GM04504 (cell line): ENCODE measurements around the gene VAV3.
A peak's percentile ranks its signal among the peaks of the same experiment; 100 is the strongest.
"Not testable (repeated sequence)": the region's sequence is repeated elsewhere in the genome, so short reads cannot be mapped to it uniquely, and the experiment has no call there.

Source experiments
- DNase-seq: peaks from one replicate; pipeline ENCODE4 v3.0.0-alpha.2; 2012; ENCODE audit warnings: low read depth

Gene VAV3

GRCh38 chr1:107965110-107965991 is at the start of gene VAV3:
VAV3 (minus strand) TSS chr1:107965180; CDS start chr1:107964869, 311 bp downstream.
- no peak for DNase-seq

DNA sequence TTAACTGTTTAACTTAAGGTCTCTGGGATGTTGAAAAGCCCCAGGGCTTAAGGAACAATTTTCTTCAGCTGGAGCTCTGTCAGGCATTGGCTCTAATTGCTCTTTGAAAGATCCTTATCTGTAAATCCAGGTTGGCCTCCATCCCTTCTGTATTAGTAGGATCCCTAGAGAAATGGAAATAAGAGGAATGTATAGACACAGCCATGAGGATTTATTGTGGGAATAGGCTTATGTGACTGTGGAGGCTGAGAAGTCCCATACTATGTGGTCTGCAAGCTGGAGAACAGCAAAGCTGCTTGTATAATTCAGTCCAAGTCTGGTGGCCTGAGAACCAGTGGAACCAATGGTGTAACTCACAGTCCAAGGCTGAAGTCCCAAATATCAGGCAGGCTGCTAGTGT is 47.6 kb upstream of the VAV3 start:
- no peak for DNase-seq

- DNase-seq: no peak
Measured at GRCh38 chr1:108011295-108011694, 46.3 kb upstream of the VAV3 start.

DNA sequence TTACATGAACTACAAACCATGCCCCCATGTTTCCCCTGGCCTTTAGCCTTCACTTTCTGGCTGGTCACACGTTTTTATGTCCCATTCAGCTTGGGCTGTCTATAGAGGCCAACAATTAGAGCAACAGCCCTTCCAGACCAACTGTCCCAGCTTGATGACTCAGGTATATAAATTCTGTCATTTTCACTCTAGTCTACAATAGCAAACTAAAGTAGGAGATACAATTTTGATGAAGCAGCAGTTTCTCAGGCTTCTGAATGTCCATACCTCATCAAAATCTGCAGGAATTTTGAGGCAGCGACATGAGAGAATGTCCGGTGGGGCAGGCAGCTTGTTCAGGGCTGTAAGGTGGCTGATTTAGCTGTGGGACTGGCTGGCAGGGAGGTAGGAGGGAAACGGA is 45.6 kb upstream of the VAV3 start:
- no peak for DNase-seq

DNA sequence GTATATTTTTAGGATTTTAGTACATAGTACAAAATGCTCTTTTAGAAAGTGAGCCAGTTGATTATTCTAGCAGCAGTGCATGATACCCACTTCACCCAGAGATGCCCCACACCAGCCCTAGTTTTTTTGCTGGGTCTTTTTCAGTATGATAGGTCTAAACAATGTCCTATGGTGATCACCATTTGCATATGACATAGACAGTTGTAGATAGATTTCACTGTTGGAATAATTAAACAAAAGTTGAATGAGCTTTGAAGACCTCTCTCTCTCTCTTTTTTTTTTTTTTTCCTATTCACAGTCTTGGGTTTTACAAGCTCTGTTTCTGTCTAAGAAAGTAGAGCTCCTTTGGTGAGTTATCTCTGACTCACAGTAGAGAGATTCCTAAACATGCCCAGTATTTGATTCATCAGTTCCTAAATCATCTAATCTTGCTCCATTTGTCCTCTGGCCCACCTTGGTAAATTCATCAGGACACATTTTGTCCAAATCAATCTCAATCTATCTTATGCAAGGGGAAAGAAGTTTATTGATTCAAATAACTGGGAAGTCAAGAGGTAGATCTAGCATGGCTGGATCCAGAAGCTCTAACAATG is 44.7 kb upstream of the VAV3 start:
- no peak for DNase-seq

DNA sequence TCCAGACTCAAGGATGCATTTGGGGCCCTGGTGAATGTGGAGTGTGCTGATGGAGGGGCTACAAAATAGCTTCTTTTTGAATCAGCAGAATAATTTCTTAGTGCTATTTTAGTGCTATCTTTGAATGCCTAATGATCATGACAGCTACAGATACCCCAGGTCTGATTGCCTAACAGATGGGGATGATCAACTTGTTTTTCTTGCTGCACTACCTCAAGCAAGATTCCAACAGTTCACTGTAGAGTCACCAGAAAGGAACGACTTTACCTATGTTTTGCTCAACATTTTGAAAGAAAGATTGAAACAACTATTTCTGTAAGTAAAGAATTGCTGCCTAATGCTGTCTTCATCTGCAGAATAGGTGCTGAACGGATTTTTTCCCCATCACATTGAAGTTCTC is 42.6 kb upstream of the VAV3 start:
- no peak for DNase-seq

DNA sequence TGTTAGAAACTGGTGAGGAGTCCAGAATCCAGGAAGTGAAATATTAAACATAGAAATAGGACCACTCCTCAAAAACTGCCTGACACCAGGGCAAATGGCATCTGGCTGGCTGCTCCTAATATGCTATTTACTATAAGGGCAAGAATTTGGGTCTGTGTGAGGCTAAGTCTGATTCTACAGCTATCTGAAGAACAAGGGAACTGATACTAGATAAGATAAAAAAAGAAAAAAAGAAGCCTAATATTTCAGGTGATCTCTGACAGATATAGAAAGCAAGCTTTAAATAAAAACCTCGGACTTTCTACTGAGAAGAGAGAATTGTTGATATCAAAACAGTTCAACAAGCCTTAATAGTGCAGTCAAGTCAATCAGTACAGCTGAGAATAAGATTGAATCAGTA is 42.1 kb upstream of the VAV3 start:
- no peak for DNase-seq

- not testable (repeated sequence) for DNase-seq
Measured at GRCh38 chr1:108004919-108005318, 39.9 kb upstream of the VAV3 start.

GRCh38 chr1:108000620-108001111 is 35.7 kb upstream of the VAV3 start:
- DNase-seq: no peak

GRCh38 chr1:108000184-108000583 is 35.2 kb upstream of the VAV3 start:
- DNase-seq: no peak

GRCh38 chr1:107997866-107998265 is 32.9 kb upstream of the VAV3 start:
- no peak for DNase-seq

GRCh38 chr1:107993920-107994319 is 28.9 kb upstream of the VAV3 start:
- no peak for DNase-seq

DNA sequence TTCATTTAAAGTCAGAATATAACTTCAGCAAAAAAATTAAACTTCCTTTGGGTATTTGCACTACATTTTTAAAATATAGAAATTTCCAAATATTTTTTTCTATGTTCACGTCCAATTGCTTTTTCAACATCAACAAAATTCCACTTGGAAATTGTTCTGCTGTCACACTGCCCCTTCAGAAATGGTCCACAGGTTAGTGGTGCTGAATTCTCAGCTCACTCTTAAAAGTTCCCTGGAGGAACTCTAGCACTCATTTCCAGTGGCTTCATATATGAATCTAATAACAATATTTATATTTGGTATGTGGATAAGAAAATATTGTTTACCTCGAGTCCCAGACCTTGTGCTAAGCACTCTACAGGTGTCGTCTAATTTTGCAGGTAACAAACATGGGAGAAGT is 27.4 kb upstream of the VAV3 start:
- DNase-seq: no peak

DNA sequence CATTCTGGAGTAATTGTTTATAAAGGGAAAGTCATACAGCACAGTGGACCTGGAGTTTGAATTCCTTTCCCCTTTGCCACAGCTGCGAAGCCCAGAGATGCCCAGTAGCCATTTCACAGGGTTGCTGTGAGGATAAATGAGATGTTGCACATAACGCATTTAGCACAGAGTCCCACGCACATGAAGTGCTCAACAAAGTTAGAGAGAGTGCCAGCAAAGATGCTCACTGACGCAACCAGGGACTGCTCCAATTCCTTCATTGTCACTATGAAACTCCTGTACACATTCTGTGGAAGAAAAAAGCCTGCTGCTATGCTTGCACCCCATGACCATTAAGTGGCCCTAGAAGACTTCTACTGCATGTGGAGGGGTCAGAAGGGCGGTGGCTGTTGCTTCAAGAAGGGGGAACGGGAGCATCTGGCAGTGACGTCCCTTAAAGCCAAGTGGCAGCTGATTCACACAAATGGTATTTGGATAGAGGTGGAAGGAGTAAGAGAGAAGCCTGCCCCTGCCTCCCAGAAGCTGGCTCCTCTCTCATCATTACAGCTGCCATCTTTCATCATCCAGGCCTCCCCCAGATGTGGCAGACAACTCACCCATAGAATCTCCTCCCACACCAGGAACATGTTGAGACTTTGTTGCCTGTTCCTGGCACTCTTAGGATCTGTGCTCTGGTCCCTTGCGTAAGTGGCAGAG is 26.5 kb upstream of the VAV3 start:
- peak; percentile 34 for DNase-seq

- no peak for DNase-seq
Measured at GRCh38 chr1:107990606-107991005, 25.6 kb upstream of the VAV3 start.

DNA sequence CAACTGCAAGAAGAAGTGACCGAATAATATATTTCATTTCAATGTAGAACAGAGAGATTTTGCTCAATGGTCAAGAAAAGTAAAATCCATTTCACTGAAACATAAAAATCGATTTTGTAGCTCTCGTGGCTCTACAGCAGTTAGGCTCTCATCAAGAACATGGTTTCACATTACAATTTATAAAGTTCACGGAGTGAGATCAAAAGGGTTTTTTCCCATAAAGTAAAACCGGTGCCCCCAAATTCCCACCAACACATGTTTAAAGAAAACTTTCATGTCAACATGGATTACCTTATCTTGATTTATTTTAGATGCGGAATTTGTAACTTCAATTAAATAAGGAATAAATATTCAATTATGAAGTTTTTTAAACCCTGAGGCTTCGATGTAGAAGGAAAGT is 16.3 kb upstream of the VAV3 start:
- no peak for DNase-seq

GRCh38 chr1:107979926-107980325 is 14.9 kb upstream of the VAV3 start:
- no peak for DNase-seq

DNA sequence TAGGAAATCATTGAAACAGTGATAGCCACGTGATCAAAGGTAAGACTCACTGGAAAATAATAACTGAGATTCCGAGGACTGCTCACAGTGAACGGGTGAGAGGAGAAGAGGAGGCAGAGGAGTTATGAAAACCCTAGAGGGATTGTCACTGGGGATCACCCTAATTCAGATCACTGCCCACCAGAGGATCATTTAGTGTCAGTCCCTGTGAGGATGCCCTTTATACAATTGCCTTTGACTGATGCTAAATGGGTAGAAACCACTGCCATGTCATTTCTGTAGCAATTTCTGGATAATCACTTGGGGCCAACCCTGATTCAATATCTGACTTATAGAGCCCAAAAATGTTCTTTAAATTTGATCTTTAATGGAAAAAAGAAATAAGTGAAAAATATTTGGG is 14.1 kb upstream of the VAV3 start:
- no peak for DNase-seq

DNA sequence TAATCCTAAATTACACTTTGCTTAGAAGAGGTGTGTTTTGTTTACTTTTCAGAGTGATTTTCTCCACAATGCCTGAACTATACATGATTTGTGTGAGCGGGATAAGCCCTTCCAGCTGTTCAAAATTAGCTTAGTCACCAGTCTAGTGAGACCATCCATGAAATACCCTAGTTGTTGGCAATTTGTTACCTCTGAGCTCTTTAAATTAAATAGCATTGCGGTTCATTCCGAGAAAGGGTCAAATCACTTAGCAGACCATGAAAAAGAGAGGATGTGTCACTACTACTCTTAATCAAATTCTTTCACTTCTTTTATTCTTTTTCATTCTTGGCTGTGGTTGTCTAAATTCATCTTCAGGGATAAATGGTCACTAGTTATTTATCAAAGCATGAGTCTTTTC is 11.9 kb upstream of the VAV3 start:
- no peak for DNase-seq

DNA sequence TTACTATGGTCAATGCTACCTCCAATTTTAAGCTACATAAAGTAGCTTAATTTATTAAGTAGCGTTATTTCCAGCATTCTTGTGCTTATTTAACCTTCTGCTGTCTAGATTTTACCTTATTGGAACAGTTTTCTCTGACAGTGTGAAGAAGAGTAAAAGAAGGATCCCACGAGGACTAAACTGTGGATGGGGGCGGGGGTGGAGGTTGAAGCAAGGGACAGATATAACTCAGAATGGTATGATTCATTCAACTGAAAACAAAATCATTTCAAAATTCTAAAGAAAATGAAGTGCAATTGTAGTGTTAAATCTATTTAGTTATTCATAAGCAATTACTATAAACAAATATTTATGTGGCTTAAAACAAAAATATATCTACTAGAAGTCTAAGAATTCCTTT is 11.5 kb upstream of the VAV3 start:
- DNase-seq: no peak

GRCh38 chr1:107975851-107976250 is 10.9 kb upstream of the VAV3 start:
- DNase-seq: no peak

DNA sequence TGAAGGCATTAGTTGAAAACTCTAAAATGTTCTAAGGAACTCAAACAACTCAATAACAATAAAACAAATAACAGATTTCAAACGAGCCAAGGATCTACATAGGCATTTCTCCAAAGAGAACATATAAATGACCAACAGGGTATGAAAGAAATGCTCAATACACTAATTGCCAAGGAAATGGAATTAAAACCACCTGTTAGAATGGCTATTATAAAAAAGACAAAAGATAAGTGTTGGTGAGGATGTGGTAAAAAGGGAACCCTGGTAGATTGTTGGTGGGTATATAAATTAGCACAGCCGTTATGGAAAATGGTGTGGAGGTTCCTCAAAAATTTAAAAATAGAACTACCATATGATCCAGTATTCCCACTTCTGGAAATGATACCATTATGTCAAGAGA is 9.1 kb upstream of the VAV3 start:
- no peak for DNase-seq
